ENCODE data around the gene CDKAL1. TPM values are rescaled to one million over a fixed set of nuclear protein-coding genes. Genes with fewer than 3 reads are reported as not detected.

The CDKAL1 gene
- total and polyA plus RNA-seq, 10 donors, result 4.8 to 26.9 (median 20.1) TPM

GRCh38 chr6:21176197-21176596 is 641.9 kb downstream of the CDKAL1 start:
- no peak overlapping the region for H3K27ac ChIP-seq
- H3K4me3 ChIP-seq, result no peak overlapping the region
- TF ChIP-seq POLR2A (IDR thresholded peaks at IDR 0.05) (no peak), CTCF (IDR thresholded peaks at IDR 0.05 in 8 of 11, conservative IDR thresholded peaks at IDR 0.05 in 3 of 11) (no peak), POLR2AphosphoS5 (IDR thresholded peaks at IDR 0.05) (no peak)
- DNase-seq, result no peak
- peaks cover 0 to 6% (median 0%) of the 10 kb centered on the region in 6 donors for H3K36me3 ChIP-seq
- WGBS, 5 donors, result 96 to 99% (median 98%) methylated on average over 4 of the region's 4 CpGs
- intact Hi-C loops (cut with DNase I; ENCODE audit: low total_unique reads), result no loop called here
- peaks cover 0 to 16% (median 11%) of the 10 kb centered on the region in 8 donors for H3K9me3 ChIP-seq
- H3K27me3 ChIP-seq (replicated peaks in 1 of 7), result no peaks in the 10 kb centered on the region
- no peaks in the 10 kb centered on the region for H3K4me1 ChIP-seq

- Histone ChIP-seq H3K27me3 (replicated peaks in 1 of 7) (no peaks in the 10 kb centered on the region), H3K9me3 (peaks cover 0 to 16% (median 12%) of the 10 kb centered on the region in 8 donors), H3K36me3 (peaks cover 0 to 13% (median 0%) of the 10 kb centered on the region in 6 donors), H3K4me3 (no peak overlapping the region), H3K4me1 (no peaks in the 10 kb centered on the region), H3K27ac (no peak overlapping the region)
- no peak for TF ChIP-seq POLR2AphosphoS5 (IDR thresholded peaks at IDR 0.05)
- no peak for TF ChIP-seq CTCF (IDR thresholded peaks at IDR 0.05 in 8 of 11, conservative IDR thresholded peaks at IDR 0.05 in 3 of 11)
- TF ChIP-seq POLR2A (IDR thresholded peaks at IDR 0.05), result no peak
- no peak for DNase-seq
- WGBS, 5 donors, result 65 to 79% (median 76%) methylated on average over 1 of the region's 1 CpG
- intact Hi-C loops (cut with DNase I; ENCODE audit: low total_unique reads), result no loop called here
Measured at GRCh38 chr6:21180155-21180554, 645.9 kb downstream of the CDKAL1 start.

GRCh38 chr6:21180800-21181337 is 646.6 kb downstream of the CDKAL1 start:
- H3K4me1 ChIP-seq, result no peaks in the 10 kb centered on the region
- peaks cover 0 to 16% (median 12%) of the 10 kb centered on the region in 8 donors for H3K9me3 ChIP-seq
- H3K27me3 ChIP-seq (replicated peaks in 1 of 7), result no peaks in the 10 kb centered on the region
- no peak for TF ChIP-seq POLR2A (IDR thresholded peaks at IDR 0.05)
- no peak for TF ChIP-seq POLR2AphosphoS5 (IDR thresholded peaks at IDR 0.05)
- TF ChIP-seq CTCF (IDR thresholded peaks at IDR 0.05 in 8 of 11, conservative IDR thresholded peaks at IDR 0.05 in 3 of 11), result no peak
- DNase-seq, result no peak
- intact Hi-C loops (cut with DNase I; ENCODE audit: low total_unique reads), result no loop called here
- peaks cover 0 to 13% (median 0%) of the 10 kb centered on the region in 6 donors for H3K36me3 ChIP-seq
- 88 to 96% (median 92%) methylated on average over 4 of the region's 4 CpGs for WGBS, 5 donors
- H3K27ac ChIP-seq, result no peak overlapping the region
- no peak overlapping the region for H3K4me3 ChIP-seq

GRCh38 chr6:21181866-21182265 is 647.6 kb downstream of the CDKAL1 start:
- no peaks in the 10 kb centered on the region for H3K27me3 ChIP-seq (replicated peaks in 1 of 7)

More at GRCh38 chr6:21181866-21182265, 647.6 kb downstream of the CDKAL1 start:
- Histone ChIP-seq H3K36me3 (peaks cover 0 to 13% (median 0%) of the 10 kb centered on the region in 6 donors), H3K9me3 (peaks cover 0 to 16% (median 12%) of the 10 kb centered on the region in 8 donors), H3K4me3 (no peak overlapping the region), H3K4me1 (no peaks in the 10 kb centered on the region), H3K27ac (no peak overlapping the region)
- 88 to 98% (median 96%) methylated on average over 1 of the region's 1 CpG for WGBS, 5 donors
- no peak for DNase-seq
- intact Hi-C loops (cut with DNase I; ENCODE audit: low total_unique reads), result no loop called here
- TF ChIP-seq POLR2AphosphoS5 (IDR thresholded peaks at IDR 0.05) (no peak), POLR2A (IDR thresholded peaks at IDR 0.05) (no peak), CTCF (IDR thresholded peaks at IDR 0.05 in 8 of 11, conservative IDR thresholded peaks at IDR 0.05 in 3 of 11) (no peak)

All from spleen (tissue), 11 donors.